Left lung (tissue), 10 donors: ENCODE measurements around the gene ZNF431. TPM values are rescaled to one million over a fixed set of nuclear protein-coding genes. Genes with fewer than 3 reads are reported as not detected.

Experiments
- ATAC-seq: fragments of 200-7000 bp; cut with Tn5 transposase; one replicate; pipeline ENCODE4 v1.9.1; 2020; ENCODE audit warnings: moderate library complexity
- DNase-seq, 4 donors: peaks; one replicate each; pipeline ENCODE4 v3.0.0-alpha.2; 2013 to 2020
- H3K27ac ChIP-seq, 2 donors: fragments of 200-600 bp; sonication (generic) in 1 of 2; one replicate each; pipeline versions ENCODE4 v1.5.0 to v1.8.0; 2020 to 2021
- H3K27me3 ChIP-seq, 2 donors: fragments of 200-600 bp; sonication (generic) in 1 of 2; one replicate each; pipeline versions ENCODE4 v1.5.0 to v1.8.0; 2020 to 2021
- H3K36me3 ChIP-seq, 2 donors: fragments of 200-600 bp; sonication (generic) in 1 of 2; one replicate each; pipeline versions ENCODE4 v1.5.0 to v1.8.0; 2020 to 2021
- H3K4me1 ChIP-seq, 2 donors: fragments of 200-600 bp; one replicate each; pipeline ENCODE4 v1.8.0; 2021
- H3K4me3 ChIP-seq, 2 donors: fragments of 200-600 bp; sonication (generic) in 1 of 2; one replicate each; pipeline versions ENCODE4 v1.5.0 to v1.8.0; 2020 to 2021; ENCODE audit warnings: mild to moderate bottlenecking in 1 of 2
- H3K9me3 ChIP-seq, 2 donors: fragments of 200-600 bp; sonication (generic) in 1 of 2; one replicate each; pipeline versions ENCODE4 v1.5.0 to v1.8.0; 2020 to 2021
- CTCF ChIP-seq, 2 donors: fragments of 200-600 bp; sonication (generic) in 1 of 2; IDR thresholded peaks; one replicate each; pipeline versions ENCODE4 v1.5.0 to v1.8.0; 2021; ENCODE audit warnings: antibody characterized with exemption in 2 of 2
- intact Hi-C, 2 donors: fragments of 100-400 bp; cut with DNase I; formaldehyde crosslinking; loops; one replicate each; pipeline versions ENCODE4 v1.11.2 to v1.14.2; 2022
- polyA plus RNA-seq, 6 donors: library from polyadenylated mRNA; unstranded; fragments of 120-200 nt; gene quantifications; one replicate each; pipeline ENCODE4 v1.2.1, GENCODE V29; 2013; ENCODE audit not compliant: insufficient read length in 6 of 6
- total RNA-seq, 2 donors: library from RNA; stranded (reverse); fragmentation: NEBNext Ultra II Directional; extraction: Animal tissue kit (Norgen Biotek cat#: 25700); gene quantifications; one replicate each; pipeline ENCODE4 v1.2.1, GENCODE V29; 2021
- donor health status: DM: no; HTN: yes; CAD: no.
- donor health status: DM: no; HTN: no; CAD: no.

The ZNF431 gene
- total and polyA plus RNA-seq, 8 donors, result 27.3 to 46.3 (median 38.5) TPM

DNA sequence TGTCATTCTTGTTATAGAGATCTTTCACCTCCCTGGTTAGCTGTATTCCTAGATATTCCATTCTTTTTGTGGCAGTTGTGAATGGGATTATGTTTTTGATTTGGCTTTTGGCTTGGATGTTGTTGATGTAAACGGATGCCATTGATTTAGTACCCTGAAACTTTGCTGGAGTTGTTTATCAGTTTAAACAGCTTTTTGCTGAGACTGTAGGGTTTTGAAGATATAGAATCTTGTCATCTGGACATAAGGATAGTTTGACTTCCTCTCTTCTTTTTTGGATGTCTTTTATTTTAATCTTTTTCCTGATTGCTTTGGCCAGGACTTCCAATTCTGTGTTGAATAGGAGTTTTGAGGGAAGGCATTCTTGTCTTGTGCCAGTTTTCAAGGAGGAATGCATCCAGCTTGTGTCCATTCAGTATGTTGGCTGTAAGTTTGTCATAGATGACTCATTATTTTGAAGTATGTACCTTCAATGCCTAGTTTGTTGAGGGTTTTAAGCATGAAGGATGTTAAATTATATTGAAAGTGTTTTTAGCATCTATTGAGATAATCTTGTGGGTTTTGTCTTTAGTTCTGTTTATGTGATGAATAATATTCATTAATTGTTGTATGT lies 16.8 kb downstream of the ZNF431 start:
- ATAC-seq, result peak; percentile 27
- H3K36me3 ChIP-seq, result peaks cover 0 to 29% of the 10 kb centered on the region in 2 donors
- H3K27me3 ChIP-seq, result no peaks in the 10 kb centered on the region
- H3K4me1 ChIP-seq, result no peaks in the 10 kb centered on the region
- intact Hi-C loops, result no loop called here
- no peak for TF ChIP-seq CTCF (IDR thresholded peaks at IDR 0.05)
- peaks cover 0 to 11% of the 10 kb centered on the region in 2 donors for H3K9me3 ChIP-seq
- H3K4me3 ChIP-seq, result no peak overlapping the region
- no peak overlapping the region for H3K27ac ChIP-seq
- no peak for DNase-seq

DNA sequence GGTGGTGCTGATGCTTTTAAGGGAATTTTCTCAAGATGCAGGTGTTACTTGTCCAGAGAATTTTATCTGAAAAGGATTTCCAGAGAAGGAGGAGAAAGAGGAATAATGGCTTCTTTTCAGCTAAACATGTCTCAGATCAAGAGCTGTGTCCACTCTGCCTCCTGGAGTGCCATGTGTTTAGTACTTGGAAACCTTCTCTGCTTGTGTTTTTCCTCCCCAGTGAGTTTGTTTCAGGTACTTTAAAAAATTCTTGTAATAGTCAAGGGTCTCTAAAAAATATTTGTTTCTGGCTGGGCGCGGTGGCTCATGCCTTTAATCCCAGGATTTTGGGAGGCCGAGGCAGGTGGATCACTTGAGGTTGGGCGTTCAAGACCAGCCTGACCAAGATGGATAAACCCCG lies 22.7 kb downstream of the ZNF431 start:
- H3K27ac ChIP-seq, result no peak overlapping the region
- DNase-seq, result no peak
- ATAC-seq, result peak; percentile 23
- H3K27me3 ChIP-seq, result no peaks in the 10 kb centered on the region
- no peaks in the 10 kb centered on the region for H3K9me3 ChIP-seq
- no peak overlapping the region for H3K4me3 ChIP-seq
- intact Hi-C loops, result no loop called here
- no peaks in the 10 kb centered on the region for H3K4me1 ChIP-seq
- no peak for TF ChIP-seq CTCF (IDR thresholded peaks at IDR 0.05)
- peaks cover 0 to 49% of the 10 kb centered on the region in 2 donors for H3K36me3 ChIP-seq

GRCh38 chr19:21166436-21166835 lies 24.6 kb downstream of the ZNF431 start:
- no peak for ATAC-seq
- H3K27ac ChIP-seq, result no peak overlapping the region
- no peak for DNase-seq
- no peaks in the 10 kb centered on the region for H3K27me3 ChIP-seq
- no peaks in the 10 kb centered on the region for H3K4me1 ChIP-seq
- peaks cover 0 to 66% of the 10 kb centered on the region in 2 donors for H3K36me3 ChIP-seq
- intact Hi-C loops, result no loop called here
- H3K4me3 ChIP-seq, result no peak overlapping the region
- H3K9me3 ChIP-seq, result no peaks in the 10 kb centered on the region
- no peak for TF ChIP-seq CTCF (IDR thresholded peaks at IDR 0.05)

DNA sequence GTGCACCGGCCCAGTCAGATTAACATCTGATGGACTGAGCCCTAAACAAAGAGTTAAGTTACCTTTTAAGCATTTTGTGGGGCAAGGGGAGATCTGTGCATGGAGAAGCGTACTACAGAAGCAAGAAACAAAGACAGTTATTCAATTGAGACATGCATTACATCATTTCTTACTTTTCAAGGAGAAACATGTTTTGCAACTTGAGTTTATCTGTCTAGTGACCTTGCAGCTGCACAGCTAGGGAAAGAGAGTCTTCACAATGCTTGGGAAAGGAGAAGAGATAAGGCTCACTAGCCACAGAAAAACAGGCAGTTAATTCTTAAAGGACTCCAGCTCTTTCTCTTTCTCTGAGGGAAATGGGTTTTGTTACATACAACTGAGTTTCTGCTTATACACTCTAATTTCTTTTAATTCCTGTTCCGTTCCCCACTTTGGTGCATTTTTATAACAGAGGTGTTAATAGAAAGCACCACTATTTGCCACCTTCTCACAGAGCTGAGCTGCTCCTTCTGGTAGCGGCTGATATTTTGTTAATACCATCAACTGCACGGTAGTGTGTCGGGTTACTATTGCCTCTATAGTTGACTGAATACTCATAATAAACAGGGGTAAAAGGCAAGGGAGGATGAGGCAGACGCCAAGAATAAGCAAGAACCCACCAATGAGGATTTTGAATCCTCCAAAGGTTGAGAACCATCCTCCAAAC lies 55.9 kb downstream of the ZNF431 start:
- no peak for TF ChIP-seq CTCF (IDR thresholded peaks at IDR 0.05)
- DNase-seq (no peak), ATAC-seq (no peak)
- intact Hi-C loops, result no loop called here
- Histone ChIP-seq H3K9me3 (no peaks in the 10 kb centered on the region), H3K27me3 (no peaks in the 10 kb centered on the region), H3K27ac (no peak overlapping the region), H3K36me3 (no peaks in the 10 kb centered on the region), H3K4me3 (no peak overlapping the region), H3K4me1 (no peaks in the 10 kb centered on the region)

- H3K27me3 ChIP-seq, result no peaks in the 10 kb centered on the region
- TF ChIP-seq CTCF (IDR thresholded peaks at IDR 0.05), result peak; percentile 66 to 71
- no peaks in the 10 kb centered on the region for H3K4me1 ChIP-seq
- H3K9me3 ChIP-seq, result no peaks in the 10 kb centered on the region
- H3K4me3 ChIP-seq, result no peak overlapping the region
- H3K27ac ChIP-seq, result no peak overlapping the region
- DNase-seq (peak in 2 of 4 donors; percentile 31 to 57), ATAC-seq (peak; percentile 86)
- intact Hi-C loops, result no loop called here
- H3K36me3 ChIP-seq, result no peaks in the 10 kb centered on the region
Measured at GRCh38 chr19:21202865-21203494, 61.1 kb downstream of the ZNF431 start.
